MM.1S (cell line): ENCODE measurements around the gene PTPRD.

ENCODE experiments used
- DNase-seq: peaks from one replicate; pipeline ENCODE4 v3.0.0-alpha.2; 2015
- H2AFZ ChIP-seq: fragments of 300-600 bp; sonication (generic); 2 replicates; pipeline ENCODE4 v1.6.0; 2016; ENCODE audit warnings: antibody characterized with exemption, low read length
- H3F3A ChIP-seq: fragments of 300-600 bp; sonication (generic); 2 replicates; pipeline ENCODE4 v1.6.1; 2016; ENCODE audit warnings: mild to moderate bottlenecking, antibody characterized with exemption, low read length, moderate library complexity, mixed read lengths; ENCODE audit not compliant: insufficient read depth
- H3K27ac ChIP-seq: fragments of 300-600 bp; sonication (generic); 2 replicates; pipeline ENCODE4 v1.5.1; 2016; ENCODE audit warnings: mild to moderate bottlenecking, low read length
- H3K27me3 ChIP-seq: fragments of 300-600 bp; sonication (generic); replicated peaks from 2 replicates; pipeline ENCODE4 v1.6.0; 2016; ENCODE audit warnings: low read length; ENCODE audit not compliant: insufficient read depth
- H3K36me3 ChIP-seq: fragments of 300-600 bp; sonication (generic); replicated peaks from 2 replicates; pipeline ENCODE4 v1.6.1; 2016; ENCODE audit warnings: mild to moderate bottlenecking, low read length, mixed read lengths; ENCODE audit not compliant: insufficient read depth
- H3K4me1 ChIP-seq: fragments of 300-600 bp; sonication (generic); 2 replicates; pipeline ENCODE4 v1.6.1; 2016; ENCODE audit warnings: low read length, mixed read lengths
- H3K4me2 ChIP-seq: fragments of 300-600 bp; sonication (generic); 2 replicates; pipeline ENCODE4 v1.6.0; 2016; ENCODE audit warnings: low read depth, low read length
- H3K4me3 ChIP-seq: fragments of 300-600 bp; sonication (generic); 2 replicates; pipeline ENCODE4 v1.5.1; 2016; ENCODE audit warnings: low read length, mixed read lengths
- H3K79me2 ChIP-seq: fragments of 300-600 bp; sonication (generic); 2 replicates; pipeline ENCODE4 v1.6.1; 2016; ENCODE audit warnings: mixed run types, low read length, mixed read lengths
- H3K9ac ChIP-seq: fragments of 300-600 bp; sonication (generic); 2 replicates; pipeline ENCODE4 v1.6.1; 2016; ENCODE audit warnings: low read length, mixed read lengths
- H3K9me2 ChIP-seq: fragments of 300-600 bp; sonication (generic); replicated peaks from 2 replicates; pipeline ENCODE4 v1.6.1; 2016; ENCODE audit warnings: mild to moderate bottlenecking, low read length, mixed read lengths; ENCODE audit not compliant: insufficient read depth
- H3K9me3 ChIP-seq: fragments of 300-600 bp; sonication (generic); replicated peaks from 2 replicates; pipeline ENCODE4 v1.6.1; 2016; ENCODE audit warnings: mild to moderate bottlenecking, low read length, mixed read lengths; ENCODE audit not compliant: insufficient read depth
- H4K20me1 ChIP-seq: fragments of 300-600 bp; sonication (generic); 2 replicates; pipeline ENCODE4 v1.6.1; 2016; ENCODE audit warnings: mild to moderate bottlenecking, low read length, moderate library complexity, mixed read lengths; ENCODE audit not compliant: insufficient read depth
- EZH2 ChIP-seq: fragments of 300-600 bp; sonication (generic); optimal IDR thresholded peaks from 2 replicates; pipeline ENCODE3; 2017; ENCODE audit warnings: low read depth, mild to moderate bottlenecking, antibody characterized with exemption, low read length, mixed read lengths
- EZH2phosphoT487 ChIP-seq: fragments of 300-600 bp; sonication (generic); IDR thresholded peaks from 2 replicates; pipeline ENCODE4 v1.6.1; 2018; ENCODE audit warnings: antibody characterized with exemption, low read length
- TF ChIP-seq, protein P1 (sequence below): fragments of 300-600 bp; sonication (generic); IDR thresholded peaks from 2 replicates; pipeline ENCODE4 v1.5.1; 2016; ENCODE audit warnings: antibody characterized with exemption, low read length, mixed read lengths

Gene PTPRD

DNA sequence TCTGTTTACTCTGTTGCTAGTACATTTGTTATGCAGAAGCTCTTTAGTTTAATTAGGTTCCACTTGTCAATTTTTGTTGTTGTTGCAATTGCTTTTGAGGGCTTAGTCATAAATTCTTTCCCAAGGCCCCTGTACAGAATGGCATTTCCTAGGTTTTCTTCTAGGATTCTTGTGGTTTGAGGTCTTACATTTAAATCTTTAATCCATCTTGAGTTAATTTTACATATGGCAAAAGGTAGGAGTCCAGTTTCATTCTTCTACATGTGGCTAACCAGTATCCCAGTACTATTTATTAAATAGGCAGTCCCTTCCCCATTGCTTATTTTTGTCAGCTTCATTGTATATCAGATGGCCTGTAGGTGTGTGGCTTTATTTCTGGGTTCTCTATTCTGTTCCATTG is 792.4 kb downstream of the PTPRD start:
- Histone ChIP-seq H3K9ac (no peak overlapping the region), H3K9me3 (no peaks in the 10 kb centered on the region), H3K4me1 (no peaks in the 10 kb centered on the region), H3K36me3 (no peaks in the 10 kb centered on the region), H3K79me2 (no peaks in the 10 kb centered on the region), H3K4me2 (no peak overlapping the region), H2AFZ (no peak overlapping the region), H3K27me3 (no peaks in the 10 kb centered on the region), H3F3A (no peaks in the 10 kb centered on the region), H3K27ac (no peak overlapping the region), H4K20me1 (no peaks in the 10 kb centered on the region), H3K4me3 (no peak overlapping the region), H3K9me2 (no peaks in the 10 kb centered on the region)
- TF ChIP-seq EZH2, result no peak
- TF ChIP-seq EZH2phosphoT487, result no peak
- no peak for DNase-seq

DNA sequence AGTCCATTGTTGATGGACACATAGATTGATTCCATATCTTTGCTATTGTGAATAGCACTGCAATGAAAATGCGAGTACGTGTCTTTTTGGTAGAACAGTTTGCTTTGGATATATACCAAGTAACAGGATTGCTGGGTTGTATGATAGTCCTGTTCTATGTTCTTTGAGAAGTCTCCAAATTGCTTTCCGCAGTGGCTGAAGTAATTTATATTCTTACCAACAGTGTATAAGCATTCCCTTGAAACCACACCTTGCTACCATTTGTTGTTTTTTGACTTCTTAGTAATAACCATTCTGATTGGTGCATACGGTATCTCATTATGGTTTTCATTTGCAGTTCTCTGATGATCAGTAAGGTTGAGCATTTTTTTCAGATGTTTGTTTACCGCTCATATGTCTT is 792.9 kb downstream of the PTPRD start:
- Histone ChIP-seq H3K9ac (no peak overlapping the region), H2AFZ (no peak overlapping the region), H3K79me2 (no peaks in the 10 kb centered on the region), H3K36me3 (no peaks in the 10 kb centered on the region), H3K27me3 (no peaks in the 10 kb centered on the region), H3K9me3 (no peaks in the 10 kb centered on the region), H3K4me3 (no peak overlapping the region), H3K4me1 (no peaks in the 10 kb centered on the region), H4K20me1 (no peaks in the 10 kb centered on the region), H3K9me2 (no peaks in the 10 kb centered on the region), H3F3A (no peaks in the 10 kb centered on the region), H3K4me2 (no peak overlapping the region), H3K27ac (no peak overlapping the region)
- TF ChIP-seq, protein P1, sequence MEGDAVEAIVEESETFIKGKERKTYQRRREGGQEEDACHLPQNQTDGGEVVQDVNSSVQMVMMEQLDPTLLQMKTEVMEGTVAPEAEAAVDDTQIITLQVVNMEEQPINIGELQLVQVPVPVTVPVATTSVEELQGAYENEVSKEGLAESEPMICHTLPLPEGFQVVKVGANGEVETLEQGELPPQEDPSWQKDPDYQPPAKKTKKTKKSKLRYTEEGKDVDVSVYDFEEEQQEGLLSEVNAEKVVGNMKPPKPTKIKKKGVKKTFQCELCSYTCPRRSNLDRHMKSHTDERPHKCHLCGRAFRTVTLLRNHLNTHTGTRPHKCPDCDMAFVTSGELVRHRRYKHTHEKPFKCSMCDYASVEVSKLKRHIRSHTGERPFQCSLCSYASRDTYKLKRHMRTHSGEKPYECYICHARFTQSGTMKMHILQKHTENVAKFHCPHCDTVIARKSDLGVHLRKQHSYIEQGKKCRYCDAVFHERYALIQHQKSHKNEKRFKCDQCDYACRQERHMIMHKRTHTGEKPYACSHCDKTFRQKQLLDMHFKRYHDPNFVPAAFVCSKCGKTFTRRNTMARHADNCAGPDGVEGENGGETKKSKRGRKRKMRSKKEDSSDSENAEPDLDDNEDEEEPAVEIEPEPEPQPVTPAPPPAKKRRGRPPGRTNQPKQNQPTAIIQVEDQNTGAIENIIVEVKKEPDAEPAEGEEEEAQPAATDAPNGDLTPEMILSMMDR, result no peak
- TF ChIP-seq EZH2phosphoT487 (no peak), EZH2 (no peak)
- no peak for DNase-seq

DNA sequence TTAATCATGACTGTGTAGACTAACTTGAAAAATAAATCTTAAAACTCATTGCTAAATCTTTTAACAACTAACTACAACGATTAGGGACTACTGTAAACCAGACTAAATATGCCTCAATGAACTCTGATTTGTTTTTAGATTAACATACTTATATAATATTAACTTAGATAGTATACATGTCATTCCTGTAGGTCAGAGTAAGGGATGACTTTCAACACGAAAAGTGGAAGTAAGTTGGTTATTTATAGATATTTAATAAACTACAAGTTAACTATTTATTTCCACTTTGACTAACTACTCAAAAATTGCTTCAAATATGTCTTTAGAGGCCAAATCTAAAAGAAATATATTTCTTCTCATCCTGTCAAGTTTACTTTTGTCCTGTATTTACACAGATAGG is 795.6 kb downstream of the PTPRD start:
- Histone ChIP-seq H3K4me3 (no peak overlapping the region), H3K9me2 (no peaks in the 10 kb centered on the region), H3K36me3 (no peaks in the 10 kb centered on the region), H3K9me3 (no peaks in the 10 kb centered on the region), H3K4me2 (no peak overlapping the region), H3K4me1 (no peaks in the 10 kb centered on the region), H4K20me1 (no peaks in the 10 kb centered on the region), H3K27me3 (no peaks in the 10 kb centered on the region), H2AFZ (no peak overlapping the region), H3K27ac (no peak overlapping the region), H3K9ac (no peak overlapping the region), H3K79me2 (no peaks in the 10 kb centered on the region), H3F3A (no peaks in the 10 kb centered on the region)
- DNase-seq, result no peak
- TF ChIP-seq EZH2 (no peak), EZH2phosphoT487 (no peak)
- TF ChIP-seq, protein P1, result no peak

DNA sequence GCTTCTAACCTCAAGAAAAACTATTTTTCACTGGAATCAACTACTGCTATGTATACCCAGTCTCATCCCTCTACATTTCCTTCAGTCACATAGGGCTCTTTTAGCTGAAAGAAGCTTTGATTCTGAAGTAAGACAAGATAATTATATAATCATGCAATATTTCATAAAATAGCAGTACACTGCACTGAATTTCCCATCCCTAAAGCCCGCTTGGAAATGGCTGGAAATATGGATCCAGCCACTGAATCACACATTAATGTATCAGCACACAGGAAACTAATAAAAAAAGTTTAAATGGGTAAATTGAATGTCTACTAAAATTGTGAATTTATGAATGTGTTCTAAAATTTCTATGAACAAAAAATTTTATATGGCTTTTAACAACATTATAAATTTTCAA is 808.7 kb downstream of the PTPRD start:
- H3K9ac ChIP-seq, result no peak overlapping the region
- DNase-seq, result no peak
- H4K20me1 ChIP-seq, result no peaks in the 10 kb centered on the region
- H3K27ac ChIP-seq, result no peak overlapping the region
- no peak overlapping the region for H3K4me3 ChIP-seq
- no peaks in the 10 kb centered on the region for H3F3A ChIP-seq
- no peaks in the 10 kb centered on the region for H3K27me3 ChIP-seq
- no peaks in the 10 kb centered on the region for H3K9me2 ChIP-seq
- H2AFZ ChIP-seq, result no peak overlapping the region
- H3K4me2 ChIP-seq, result no peak overlapping the region
- H3K9me3 ChIP-seq, result no peaks in the 10 kb centered on the region
- no peaks in the 10 kb centered on the region for H3K36me3 ChIP-seq
- no peaks in the 10 kb centered on the region for H3K4me1 ChIP-seq
- no peaks in the 10 kb centered on the region for H3K79me2 ChIP-seq
- no peak for TF ChIP-seq EZH2phosphoT487
- no peak for TF ChIP-seq EZH2
